Panc1 (cell line): Measurements from ENCODE around the gene CMKLR1. TPM values are rescaled to one million over a fixed set of nuclear protein-coding genes. Genes with fewer than 3 reads are reported as not detected.

Experiments used
- ATAC-seq: fragments of 200-7000 bp; cut with Tn5 transposase; 2 replicates; pipeline ENCODE4 v1.9.1; 2020; ENCODE audit warnings: mild to moderate bottlenecking, moderate library complexity
- BruUV-seq: library from RNA; stranded (reverse); fragments of 400-500 nt; replicated peaks from 2 replicates; lab custom pipeline; 2021; lab: Mats Ljungman, UMichigan
- CTCF ChIA-PET: fragments of 300-600 bp; sonication (Branson Sonifier 250); formaldehyde crosslinking; loops from one replicate; lab custom pipeline; 2022; ENCODE audit warnings: antibody characterized with exemption; lab: Charles Lee
- POLR2A ChIA-PET: fragments of 300-600 bp; sonication (Branson Sonifier 250); formaldehyde crosslinking; loops from one replicate; lab custom pipeline; 2022; ENCODE audit warnings: antibody characterized with exemption; lab: Charles Lee
- DNase-seq: peaks from one replicate; pipeline ENCODE4 v3.0.0-alpha.2; 2010; ENCODE audit warnings: low read depth, low spot score
- H3K27ac ChIP-seq: 2 replicates; pipeline ENCODE4 v1.5.1; 2011; ENCODE audit warnings: mild to moderate bottlenecking, low read length, inconsistent platforms
- H3K27me3 ChIP-seq: fragments of 200-500 bp; sonication (Bioruptor generic); 2 replicates; pipeline ENCODE4 v1.6.0; 2014; ENCODE audit warnings: low read length, inconsistent platforms; ENCODE audit not compliant: control insufficient read depth, insufficient read depth
- H3K36me3 ChIP-seq: fragments of 200-500 bp; sonication (Bioruptor generic); 2 replicates; pipeline ENCODE4 v1.5.1; 2014; ENCODE audit warnings: inconsistent platforms, mild to moderate bottlenecking, low read length, moderate library complexity; ENCODE audit not compliant: control insufficient read depth, insufficient read depth
- H3K4me1 ChIP-seq: 2 replicates; pipeline ENCODE4 v1.5.1; 2011; ENCODE audit warnings: inconsistent platforms, mild to moderate bottlenecking, low read length, moderate library complexity; ENCODE audit not compliant: control insufficient read depth, insufficient read depth
- H3K4me3 ChIP-seq, 2 experiments: 2 replicates each; pipeline ENCODE4 v1.5.1; 2011 to 2012; ENCODE audit warnings: low read depth in 2 of 2, low read length in 2 of 2, mild to moderate bottlenecking in 2 of 2, inconsistent platforms in 1 of 2, moderate library complexity in 1 of 2
- H3K9me3 ChIP-seq: fragments of 200-500 bp; sonication (Bioruptor generic); 2 replicates; pipeline ENCODE4 v1.5.1; 2014; ENCODE audit warnings: low read depth, mild to moderate bottlenecking, inconsistent platforms, low read length, moderate library complexity; ENCODE audit not compliant: control insufficient read depth, insufficient read depth
- CTCF ChIP-seq: fragments of 450-650 bp; IDR thresholded peaks from 2 replicates; pipeline ENCODE4 v1.5.1; 2017; ENCODE audit warnings: mild to moderate bottlenecking
- POLR2AphosphoS5 ChIP-seq: IDR thresholded peaks from 2 replicates; pipeline ENCODE4 v1.6.1; 2012; ENCODE audit warnings: mild to moderate bottlenecking, low read depth, low read length, moderate library complexity
- REST ChIP-seq, 2 experiments: IDR thresholded peaks; 2 replicates each; pipeline ENCODE4 v1.6.1; 2011 to 2012; ENCODE audit warnings: low read depth in 2 of 2, control low read depth in 1 of 2, low read length in 1 of 2, mild to moderate bottlenecking in 1 of 2, moderate library complexity in 1 of 2; ENCODE audit not compliant: insufficient read depth in 1 of 2
- SIN3A ChIP-seq: IDR thresholded peaks from 2 replicates; pipeline ENCODE4 v1.6.1; 2012; ENCODE audit warnings: low read depth, mild to moderate bottlenecking, low read length, moderate library complexity, borderline replicate concordance; ENCODE audit not compliant: insufficient read depth
- TCF7L2 ChIP-seq: IDR thresholded peaks from 2 replicates; pipeline ENCODE4 v1.6.1; 2011; ENCODE audit warnings: mild to moderate bottlenecking, low read depth, low read length, inconsistent platforms
- in situ Hi-C: cut with HindIII; loops from 2 replicates; pipeline ENCODE4 v1.10.0; 2016; ENCODE audit warnings: low sequenced_read_pairs, low pct_unique_long_range_greater_than_20kb
- intact Hi-C: fragments of 100-400 bp; cut with micrococcal nuclease; formaldehyde crosslinking; loops from one replicate; pipeline ENCODE4 v1.10.0; 2022; ENCODE audit not compliant: unreplicated experiment
- total RNA-seq: library from RNA; stranded (reverse); gene quantifications from one replicate; pipeline ENCODE4 v1.2.1, GENCODE V29; 2021; ENCODE audit not compliant: unreplicated experiment

The CMKLR1 gene
- total RNA-seq, 1 experiment from 2014 or later: 0.03 TPM

DNA sequence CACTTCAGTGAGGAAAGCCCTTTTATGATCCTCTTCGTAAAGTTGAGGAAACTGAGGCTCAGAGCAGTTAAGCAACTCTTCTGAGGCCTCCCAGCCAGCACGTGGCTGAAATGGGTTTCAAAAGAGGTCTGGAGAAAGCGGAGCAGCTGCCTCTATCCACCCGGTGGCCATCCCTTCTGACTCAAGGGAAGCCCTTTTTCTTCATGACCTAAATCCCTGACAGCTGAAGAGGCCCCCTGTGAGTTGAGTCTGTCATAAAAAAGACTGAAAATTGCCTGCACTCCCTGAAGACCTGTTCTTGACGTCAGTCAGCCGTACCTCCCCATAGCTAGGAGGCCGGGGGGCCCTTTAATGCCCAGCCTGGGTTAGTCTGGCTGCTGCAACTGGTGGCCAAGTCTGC lies 10.7 kb downstream of the CMKLR1 start:
- H3K27me3 ChIP-seq: no peaks in the 10 kb centered on the region
- CTCF ChIA-PET: no interaction called here
- H3K27ac ChIP-seq: no peak overlapping the region
- H3K4me3 ChIP-seq: no peak overlapping the region
- in situ Hi-C loops (no loop called here), intact Hi-C loops (no loop called here)
- TF ChIP-seq TCF7L2 (no peak), CTCF (no peak), POLR2AphosphoS5 (no peak), REST (IDR thresholded peaks at IDR 0.05; ENCODE audit: insufficient read depth in 1 of 2, low read depth in 2 of 2, low read length in 1 of 2) (no peak), SIN3A (no peak)
- H3K36me3 ChIP-seq: no peaks in the 10 kb centered on the region
- no peak for ATAC-seq
- DNase-seq: no peak
- H3K9me3 ChIP-seq: no peaks in the 10 kb centered on the region
- no TSS peak for BruUV-seq
- POLR2A ChIA-PET: no interaction called here
- H3K4me1 ChIP-seq: no peaks in the 10 kb centered on the region

- H3K9me3 ChIP-seq: no peaks in the 10 kb centered on the region
- intact Hi-C loops: no loop called here
- H3K36me3 ChIP-seq: no peaks in the 10 kb centered on the region
- no peak for TF ChIP-seq TCF7L2
- TF ChIP-seq POLR2AphosphoS5: no peak
- TF ChIP-seq CTCF: no peak
- no peak for TF ChIP-seq SIN3A
- no peak for TF ChIP-seq REST (IDR thresholded peaks at IDR 0.05; ENCODE audit: insufficient read depth in 1 of 2, low read depth in 2 of 2, low read length in 1 of 2)
- POLR2A ChIA-PET: no interaction called here
- in situ Hi-C loops: no loop called here
- ATAC-seq: no peak
- no peak for DNase-seq
- CTCF ChIA-PET: no interaction called here
- H3K4me3 ChIP-seq: no peak overlapping the region
- no peaks in the 10 kb centered on the region for H3K27me3 ChIP-seq
- BruUV-seq: no TSS peak
- no peak overlapping the region for H3K27ac ChIP-seq
- no peaks in the 10 kb centered on the region for H3K4me1 ChIP-seq
Measured at GRCh38 chr12:108327621-108328344, 11.3 kb downstream of the CMKLR1 start.
